ENCODE results near the gene DAND5.

Gene DAND5

GRCh38 chr19:12933287-12934072 is 35.9 kb upstream of the DAND5 start, which contains the start of gene FARSA:
FARSA (minus strand) TSS chr19:12933711; CDS start chr19:12933696, 15 bp downstream.
- Histone ChIP-seq H3K79me2 (ENCODE audit: control insufficient read depth, low read length) (peaks cover 50% of the 10 kb centered on the region), H3K4me2 (ENCODE audit: low read length) (peak within 1 kb of the TSS; percentile 87), H3K27ac (ENCODE audit: low read depth, low read length) (peak within 1 kb of the TSS; percentile 43), H3K27me3 (ENCODE audit: control insufficient read depth, low read length) (no peaks in the 10 kb centered on the region), H3K9me2 (replicated peaks; ENCODE audit: control insufficient read depth, low read length) (no peaks in the 10 kb centered on the region), H3F3A (ENCODE audit: control insufficient read depth, insufficient read depth) (peaks cover 13% of the 10 kb centered on the region), H3K36me3 (ENCODE audit: control insufficient read depth, low read length) (peaks cover 43% of the 10 kb centered on the region), H3K9me3 (ENCODE audit: control insufficient read depth, insufficient read depth, low read length) (no peaks in the 10 kb centered on the region), H3K4me1 (ENCODE audit: control insufficient read depth, low read length) (peaks cover 42% of the 10 kb centered on the region), H4K20me1 (ENCODE audit: control insufficient read depth, insufficient read depth, low read depth, low read length) (no peaks in the 10 kb centered on the region), H3K4me3 (ENCODE audit: low read length) (peak within 1 kb of the TSS; percentile 96)
- TF ChIP-seq CTCF (IDR thresholded peaks at IDR 0.05; ENCODE audit: low read depth, low read length, poor library complexity, severe bottlenecking) (no peak), EZH2phosphoT487 (IDR thresholded peaks at IDR 0.05; ENCODE audit: borderline replicate concordance, low read length) (no peak)

- peaks cover 58% of the 10 kb centered on the region for H3K79me2 ChIP-seq (ENCODE audit: control insufficient read depth, low read length)
- no peak overlapping the region for H3K4me2 ChIP-seq (ENCODE audit: low read length)
- no peaks in the 10 kb centered on the region for H3K9me2 ChIP-seq (replicated peaks; ENCODE audit: control insufficient read depth, low read length)
- peaks cover 15% of the 10 kb centered on the region for H4K20me1 ChIP-seq (ENCODE audit: control insufficient read depth, insufficient read depth, low read depth, low read length)
- H3K4me1 ChIP-seq (ENCODE audit: control insufficient read depth, low read length): peaks cover 50% of the 10 kb centered on the region
- peaks cover 28% of the 10 kb centered on the region for H3F3A ChIP-seq (ENCODE audit: control insufficient read depth, insufficient read depth)
- H3K9me3 ChIP-seq (ENCODE audit: control insufficient read depth, insufficient read depth, low read length): no peaks in the 10 kb centered on the region
- no peak overlapping the region for H3K27ac ChIP-seq (ENCODE audit: low read depth, low read length)
- H3K36me3 ChIP-seq (ENCODE audit: control insufficient read depth, low read length): peaks cover 44% of the 10 kb centered on the region
- no peaks in the 10 kb centered on the region for H3K27me3 ChIP-seq (ENCODE audit: control insufficient read depth, low read length)
- no peak overlapping the region for H3K4me3 ChIP-seq (ENCODE audit: low read length)
- TF ChIP-seq EZH2phosphoT487 (IDR thresholded peaks at IDR 0.05; ENCODE audit: borderline replicate concordance, low read length): no peak
- no peak for TF ChIP-seq CTCF (IDR thresholded peaks at IDR 0.05; ENCODE audit: low read depth, low read length, poor library complexity, severe bottlenecking)
Observed at GRCh38 chr19:12935071-12935470, 34.3 kb upstream of the DAND5 start.

GRCh38 chr19:12936582-12936981 is 32.8 kb upstream of the DAND5 start:
- Histone ChIP-seq H3K4me2 (ENCODE audit: low read length) (peak overlapping the region; percentile 88), H3K27me3 (ENCODE audit: control insufficient read depth, low read length) (no peaks in the 10 kb centered on the region), H3K36me3 (ENCODE audit: control insufficient read depth, low read length) (peaks cover 46% of the 10 kb centered on the region), H3K4me3 (ENCODE audit: low read length) (peak overlapping the region; percentile 48), H3K27ac (ENCODE audit: low read depth, low read length) (peak overlapping the region; percentile 95), H3K9me3 (ENCODE audit: control insufficient read depth, insufficient read depth, low read length) (no peaks in the 10 kb centered on the region), H3K79me2 (ENCODE audit: control insufficient read depth, low read length) (peaks cover 57% of the 10 kb centered on the region), H3K9me2 (replicated peaks; ENCODE audit: control insufficient read depth, low read length) (no peaks in the 10 kb centered on the region), H4K20me1 (ENCODE audit: control insufficient read depth, insufficient read depth, low read depth, low read length) (peaks cover 22% of the 10 kb centered on the region), H3K4me1 (ENCODE audit: control insufficient read depth, low read length) (peaks cover 63% of the 10 kb centered on the region), H3F3A (ENCODE audit: control insufficient read depth, insufficient read depth) (peaks cover 43% of the 10 kb centered on the region)
- no peak for TF ChIP-seq CTCF (IDR thresholded peaks at IDR 0.05; ENCODE audit: low read depth, low read length, poor library complexity, severe bottlenecking)
- no peak for TF ChIP-seq EZH2phosphoT487 (IDR thresholded peaks at IDR 0.05; ENCODE audit: borderline replicate concordance, low read length)
